ENCODE data around the gene TECTB. TPM values are rescaled to one million over a fixed set of nuclear protein-coding genes. Genes with fewer than 3 reads are reported as not detected.

Gene TECTB
- total RNA-seq, 1 experiment from 2014 or later, result not detected

DNA sequence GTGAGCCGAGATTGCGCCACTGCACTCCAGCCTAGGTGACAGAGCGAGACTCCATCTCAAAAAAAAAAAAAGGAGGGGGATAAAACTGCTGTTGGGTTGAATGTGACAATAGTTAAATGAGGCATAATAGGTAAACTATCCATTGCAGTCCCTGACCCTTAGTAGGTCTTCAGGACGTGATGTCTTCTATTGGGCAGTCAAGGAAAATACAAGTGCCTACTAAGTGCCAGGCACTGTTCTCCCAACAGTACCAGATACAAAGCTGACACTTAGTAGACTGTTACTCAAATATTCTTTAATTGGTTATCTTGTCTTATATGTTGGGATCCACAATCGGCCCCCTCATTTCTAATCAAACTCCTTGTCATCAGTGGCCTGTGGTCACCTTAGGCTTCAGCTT, 63.6 kb downstream of the TECTB start:
- DNase-seq (ENCODE audit: low read depth), result no peak

DNA sequence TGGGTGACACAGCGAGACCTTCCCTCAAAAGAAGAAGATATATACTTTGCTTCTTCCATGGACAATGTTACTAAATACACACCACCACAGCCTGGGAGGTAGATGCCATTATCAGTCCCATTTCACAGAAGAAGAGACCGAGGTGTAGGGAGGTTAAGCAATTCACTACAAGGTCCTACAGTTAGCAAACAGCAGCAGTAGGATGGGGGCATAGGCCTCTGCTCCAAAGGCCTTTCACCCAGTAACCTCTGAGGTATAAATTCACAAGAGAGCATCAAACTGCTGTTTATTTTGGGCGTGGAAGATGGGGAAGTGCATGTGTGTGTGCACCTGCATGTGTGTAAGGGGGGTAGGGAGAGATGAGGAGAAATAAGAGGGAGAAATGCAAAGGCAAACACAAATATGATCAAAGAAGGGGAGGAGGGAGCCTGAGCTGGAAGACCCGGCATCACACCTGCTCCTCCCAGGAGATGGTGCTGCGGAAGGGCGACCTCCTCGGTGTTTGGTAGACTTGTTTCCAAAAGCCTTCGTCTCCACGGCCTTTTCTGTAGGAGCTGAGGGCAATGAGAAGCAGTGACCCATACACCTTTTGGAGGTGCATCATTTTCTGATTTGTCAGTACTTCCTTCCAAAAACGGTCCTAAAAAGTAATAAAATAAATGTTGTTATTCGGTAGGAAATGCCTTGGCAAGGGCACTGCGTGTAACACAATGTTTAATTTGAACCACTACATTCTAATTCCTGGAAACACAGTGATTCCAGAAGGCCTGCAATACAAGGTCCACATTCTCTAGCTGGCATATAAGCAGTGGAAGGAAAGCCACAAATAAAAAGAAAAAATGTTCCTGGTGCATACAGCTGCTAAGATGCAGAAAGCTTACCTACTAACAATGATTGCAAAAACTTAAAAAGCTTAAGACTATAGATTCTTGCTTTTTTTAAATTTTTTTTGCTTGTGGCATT, 64.8 kb downstream of the TECTB start:
- DNase-seq (ENCODE audit: low read depth), result no peak

DNA sequence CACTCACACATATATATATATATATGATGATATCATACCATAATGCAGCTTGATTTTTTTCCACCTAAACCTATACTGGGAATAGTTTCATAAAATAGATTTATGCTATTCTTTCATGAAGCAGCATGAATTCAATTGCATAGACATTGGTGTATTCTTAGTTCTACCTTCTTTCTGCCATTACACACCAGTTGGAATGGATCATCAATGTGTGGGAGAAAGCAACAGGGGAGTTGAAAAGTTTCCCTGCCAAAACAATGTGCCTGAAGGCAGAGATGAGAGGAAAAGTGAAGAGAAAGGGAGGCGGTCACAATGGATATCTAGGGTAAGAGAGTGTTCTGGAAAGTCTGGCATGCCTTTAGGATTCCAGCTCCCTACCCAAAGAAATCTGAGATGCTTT, 65.6 kb downstream of the TECTB start:
- DNase-seq (ENCODE audit: low read depth), result no peak

DNA sequence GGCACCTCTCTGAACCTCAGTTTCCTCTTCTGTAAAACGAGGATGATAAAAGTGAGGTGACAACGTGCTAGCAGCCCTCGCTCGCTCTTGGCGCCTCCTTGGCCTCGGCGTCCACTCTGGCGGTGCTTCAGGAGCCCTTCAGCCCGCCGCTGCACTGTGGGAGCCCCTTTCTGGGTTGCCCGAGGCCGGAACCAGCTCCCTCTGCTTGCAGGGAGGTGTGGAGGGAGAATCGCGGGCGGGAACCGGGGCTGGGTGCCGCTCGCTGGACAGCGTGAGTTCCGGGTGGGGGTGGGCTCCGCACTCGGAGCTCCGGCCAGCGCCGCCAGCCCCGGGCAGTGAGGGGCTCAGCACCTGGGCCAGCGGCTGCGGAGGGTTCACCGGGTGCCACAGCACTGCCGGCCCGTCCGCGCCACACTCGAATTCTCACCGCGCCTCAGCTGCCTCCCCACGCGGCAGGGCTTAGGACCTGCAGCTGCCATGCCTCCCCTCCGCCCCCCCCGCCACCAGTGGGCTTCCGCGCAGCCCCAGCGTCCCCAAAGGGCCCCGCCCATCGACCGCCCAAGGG, 66.4 kb downstream of the TECTB start:
- no peak for DNase-seq (ENCODE audit: low read depth)

DNA sequence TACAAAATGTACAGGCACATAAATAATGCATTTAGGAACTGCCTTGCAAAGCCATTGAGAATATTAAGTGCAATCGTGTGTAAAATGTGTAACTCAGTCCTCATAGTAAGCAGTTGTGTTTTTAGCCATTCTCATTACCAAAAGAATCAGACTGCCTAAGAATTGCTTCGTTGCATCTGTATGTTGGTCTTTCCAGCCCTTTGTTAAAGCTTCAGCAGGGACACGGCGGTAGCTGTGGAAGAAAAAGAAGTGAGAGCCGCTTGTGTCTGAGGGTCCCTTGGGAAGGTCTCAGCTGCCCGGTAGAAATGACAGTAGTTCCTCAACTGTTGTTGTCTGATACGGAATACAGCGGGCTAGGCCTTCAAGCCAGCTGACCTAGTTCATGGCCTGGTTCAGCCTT, 67.9 kb downstream of the TECTB start:
- DNase-seq (ENCODE audit: low read depth), result no peak

DNA sequence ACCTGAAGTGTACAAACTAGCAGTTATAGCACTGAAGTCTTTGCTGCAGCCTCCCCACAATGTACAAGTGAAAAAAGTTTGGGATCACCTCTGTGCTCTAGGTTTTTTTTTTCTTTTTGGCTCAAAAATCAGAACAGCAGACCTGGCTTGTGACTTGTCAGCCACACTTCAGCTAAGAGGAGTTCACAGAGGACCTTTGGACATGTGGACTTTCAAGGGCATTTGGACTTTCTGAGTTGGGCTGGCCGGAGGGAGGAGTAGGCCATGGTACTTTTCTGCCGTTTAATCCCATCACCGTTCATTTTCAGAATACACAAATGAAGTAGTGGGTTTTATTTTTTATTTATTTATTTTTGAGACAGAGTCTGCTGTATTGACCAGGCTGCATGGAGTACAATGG, 68.8 kb downstream of the TECTB start:
- no peak for DNase-seq (ENCODE audit: low read depth)

DNA sequence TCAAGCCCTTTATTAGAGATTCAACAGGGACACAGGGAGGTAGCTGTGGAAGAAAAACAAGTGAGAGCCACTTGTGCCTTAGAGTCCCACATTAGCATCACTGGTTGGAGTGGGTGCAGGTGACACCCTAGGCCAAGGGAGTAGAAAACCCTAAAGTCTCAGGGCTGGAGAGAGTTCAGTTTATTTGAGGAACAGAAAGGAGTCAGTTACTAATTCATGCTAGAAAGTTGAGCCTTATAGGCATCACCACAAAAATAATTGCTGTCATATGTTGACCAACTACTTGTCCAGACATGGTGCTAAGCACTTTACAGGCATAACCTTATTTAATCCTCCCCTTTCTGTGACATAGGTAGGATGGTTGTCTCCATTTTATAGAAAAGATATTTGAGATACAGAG, 69.8 kb downstream of the TECTB start:
- DNase-seq (ENCODE audit: low read depth), result no peak

Other genes with a start within 250 kb of the TECTB start
- 8.8 and 10.3 TPM in 2 replicates for gene GPAM, start 99.6 kb upstream of the TECTB start, total RNA-seq (2014; rRNA removed; shearing (Covaris generic))
- gene ACSL5, start 90.7 kb downstream of the TECTB start, total RNA-seq (2014; rRNA removed; shearing (Covaris generic)), result 16.1 and 18.3 TPM in 2 replicates
- gene ZDHHC6, start 163.5 kb downstream of the TECTB start, total RNA-seq (2014; rRNA removed; shearing (Covaris generic)), result 24.8 and 26.3 TPM in 2 replicates
- 15.7 and 42.4 TPM in 2 replicates for gene VTI1A, start 163.8 kb downstream of the TECTB start, total RNA-seq (2014; rRNA removed; shearing (Covaris generic))

All from Daoy (cell line).